ENCODE results near the gene CACNA1C. TPM values are rescaled to one million over a fixed set of nuclear protein-coding genes. Genes with fewer than 3 reads are reported as not detected.

Gene CACNA1C
- polyA plus RNA-seq, 4 donors = 0.67 to 2.5 (median 2.0) TPM

- DNase-seq = no peak
- FAIRE-seq = no peak
- Histone ChIP-seq H3K9me3 (ENCODE audit: control insufficient read depth in 2 of 2, insufficient read depth in 1 of 2, low read depth in 1 of 2, low read length in 1 of 2) (no peaks in the 10 kb centered on the region), H3K36me3 (ENCODE audit: control insufficient read depth in 3 of 3, insufficient read depth in 2 of 3, low read depth in 1 of 3, low read length in 3 of 3) (no peaks in the 10 kb centered on the region), H3K27ac (ENCODE audit: low read depth in 1 of 3, low read length in 2 of 3) (no peak overlapping the region), H3K27me3 (ENCODE audit: control insufficient read depth in 3 of 3, insufficient read depth in 3 of 3, low read length in 3 of 3) (peaks cover 0 to 4% (median 0%) of the 10 kb centered on the region in 3 donors), H3K4me3 (ENCODE audit: low read depth in 1 of 3, low read length in 3 of 3) (no peak overlapping the region), H3K4me1 (ENCODE audit: control insufficient read depth in 3 of 3, insufficient read depth in 2 of 3, low read depth in 1 of 3, low read length in 2 of 3) (no peaks in the 10 kb centered on the region)
- WGBS, 3 donors = 80 to 83% (median 80%) methylated on average over 9 of the region's 9 CpGs
These were observed 359.5 kb downstream of the CACNA1C start for GRCh38 chr12:2412305-2412643.

DNA sequence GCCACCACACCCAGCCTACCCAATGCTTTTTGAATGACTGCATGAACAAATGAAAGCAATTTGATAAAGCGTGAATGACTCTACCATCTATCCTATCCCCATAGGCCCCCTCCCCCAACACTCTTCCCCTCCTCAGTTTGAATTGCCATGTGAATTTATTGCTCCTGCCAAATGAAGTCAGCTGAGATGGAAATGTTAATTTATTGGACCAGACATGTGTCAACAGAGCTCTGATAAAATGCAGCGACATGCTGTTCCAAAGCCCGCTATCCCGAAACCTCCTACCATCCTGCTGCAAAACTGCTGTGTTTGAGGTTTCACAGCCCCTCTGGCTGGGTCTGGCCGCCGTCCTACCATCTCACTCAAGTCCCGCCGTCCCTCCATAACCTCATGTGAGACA, 360.5 kb downstream of the CACNA1C start:
- peaks cover 0 to 4% (median 0%) of the 10 kb centered on the region in 3 donors for H3K27me3 ChIP-seq (ENCODE audit: control insufficient read depth in 3 of 3, insufficient read depth in 3 of 3, low read length in 3 of 3)
- DNase-seq (no peak), FAIRE-seq (no peak)
- no peaks in the 10 kb centered on the region for H3K9me3 ChIP-seq (ENCODE audit: control insufficient read depth in 2 of 2, insufficient read depth in 1 of 2, low read depth in 1 of 2, low read length in 1 of 2)
- WGBS, 3 donors = 92 to 95% (median 93%) methylated on average over 8 of the region's 8 CpGs
- H3K36me3 ChIP-seq (ENCODE audit: control insufficient read depth in 3 of 3, insufficient read depth in 2 of 3, low read depth in 1 of 3, low read length in 3 of 3) = no peaks in the 10 kb centered on the region
- H3K4me1 ChIP-seq (ENCODE audit: control insufficient read depth in 3 of 3, insufficient read depth in 2 of 3, low read depth in 1 of 3, low read length in 2 of 3) = no peaks in the 10 kb centered on the region
- H3K4me3 ChIP-seq (ENCODE audit: low read depth in 1 of 3, low read length in 3 of 3) = no peak overlapping the region
- H3K27ac ChIP-seq (ENCODE audit: low read depth in 1 of 3, low read length in 2 of 3) = no peak overlapping the region

DNA sequence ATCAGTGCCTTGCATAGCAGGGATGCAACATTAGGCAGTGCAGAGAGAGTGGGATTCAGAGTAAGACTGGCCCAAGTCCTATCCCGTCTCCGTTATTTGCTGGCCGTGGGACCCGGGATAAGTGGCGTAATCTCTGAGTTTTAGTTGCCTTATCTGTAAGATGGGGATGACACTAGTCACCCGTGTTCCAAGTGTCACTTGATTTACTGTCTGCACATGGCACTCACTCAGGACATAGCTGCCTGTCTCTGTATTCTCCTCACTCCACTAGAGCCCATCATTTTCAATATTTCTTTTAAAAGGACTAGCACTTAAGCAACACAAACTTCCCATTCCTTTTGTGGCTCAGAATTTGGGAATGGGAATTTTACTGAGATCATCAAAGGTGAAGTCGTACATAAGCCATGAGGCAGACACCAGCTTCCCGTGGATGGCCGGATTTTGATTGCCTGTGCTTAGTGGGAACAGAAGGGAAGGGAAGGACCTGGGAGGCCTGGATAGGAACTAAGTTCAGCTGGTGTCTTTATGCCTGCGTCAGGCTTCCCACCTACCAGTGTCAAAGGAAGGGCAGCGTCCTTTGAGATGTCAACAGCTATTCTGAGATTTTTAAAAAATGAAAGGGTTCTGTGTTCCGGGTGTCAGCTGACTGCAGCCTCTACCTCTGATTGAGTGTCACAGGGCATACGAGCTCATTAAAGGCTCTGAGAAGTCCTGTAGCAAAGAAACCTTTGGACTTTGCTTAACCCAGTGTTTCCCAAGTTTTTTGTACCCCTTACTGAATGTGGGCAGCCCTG, 361.4 kb downstream of the CACNA1C start:
- no peak for FAIRE-seq
- H3K27me3 ChIP-seq (ENCODE audit: control insufficient read depth in 3 of 3, insufficient read depth in 3 of 3, low read length in 3 of 3) = peaks cover 0 to 4% (median 0%) of the 10 kb centered on the region in 3 donors
- WGBS, 3 donors = 64 to 75% (median 72%) methylated on average over 13 of the region's 13 CpGs
- no peaks in the 10 kb centered on the region for H3K36me3 ChIP-seq (ENCODE audit: control insufficient read depth in 3 of 3, insufficient read depth in 2 of 3, low read depth in 1 of 3, low read length in 3 of 3)
- H3K9me3 ChIP-seq (ENCODE audit: control insufficient read depth in 2 of 2, insufficient read depth in 1 of 2, low read depth in 1 of 2, low read length in 1 of 2) = no peaks in the 10 kb centered on the region
- H3K4me1 ChIP-seq (ENCODE audit: control insufficient read depth in 3 of 3, insufficient read depth in 2 of 3, low read depth in 1 of 3, low read length in 2 of 3) = no peaks in the 10 kb centered on the region
- no peak for DNase-seq
- no peak overlapping the region for H3K4me3 ChIP-seq (ENCODE audit: low read depth in 1 of 3, low read length in 3 of 3)
- no peak overlapping the region for H3K27ac ChIP-seq (ENCODE audit: low read depth in 1 of 3, low read length in 2 of 3)

- Histone ChIP-seq H3K27ac (ENCODE audit: low read depth in 1 of 3, low read length in 2 of 3) (no peak overlapping the region), H3K36me3 (ENCODE audit: control insufficient read depth in 3 of 3, insufficient read depth in 2 of 3, low read depth in 1 of 3, low read length in 3 of 3) (no peaks in the 10 kb centered on the region), H3K4me3 (ENCODE audit: low read depth in 1 of 3, low read length in 3 of 3) (no peak overlapping the region), H3K9me3 (ENCODE audit: control insufficient read depth in 2 of 2, insufficient read depth in 1 of 2, low read depth in 1 of 2, low read length in 1 of 2) (no peaks in the 10 kb centered on the region), H3K4me1 (ENCODE audit: control insufficient read depth in 3 of 3, insufficient read depth in 2 of 3, low read depth in 1 of 3, low read length in 2 of 3) (no peaks in the 10 kb centered on the region), H3K27me3 (ENCODE audit: control insufficient read depth in 3 of 3, insufficient read depth in 3 of 3, low read length in 3 of 3) (peaks cover 0 to 4% (median 0%) of the 10 kb centered on the region in 3 donors)
- WGBS, 3 donors = 90 to 91% (median 91%) methylated on average over 19 of the region's 19 CpGs
- DNase-seq = no peak
- FAIRE-seq = no peak
These were observed 362.2 kb downstream of the CACNA1C start for GRCh38 chr12:2414810-2415567.

- H3K27me3 ChIP-seq (ENCODE audit: control insufficient read depth in 3 of 3, insufficient read depth in 3 of 3, low read length in 3 of 3) = peaks cover 0 to 4% (median 0%) of the 10 kb centered on the region in 3 donors
- H3K4me1 ChIP-seq (ENCODE audit: control insufficient read depth in 3 of 3, insufficient read depth in 2 of 3, low read depth in 1 of 3, low read length in 2 of 3) = no peaks in the 10 kb centered on the region
- H3K36me3 ChIP-seq (ENCODE audit: control insufficient read depth in 3 of 3, insufficient read depth in 2 of 3, low read depth in 1 of 3, low read length in 3 of 3) = no peaks in the 10 kb centered on the region
- 83 to 91% (median 91%) methylated on average over 9 to 10 of the region's 10 CpGs for WGBS, 3 donors
- FAIRE-seq (no peak), DNase-seq (no peak)
- H3K9me3 ChIP-seq (ENCODE audit: control insufficient read depth in 2 of 2, insufficient read depth in 1 of 2, low read depth in 1 of 2, low read length in 1 of 2) = no peaks in the 10 kb centered on the region
- H3K4me3 ChIP-seq (ENCODE audit: low read depth in 1 of 3, low read length in 3 of 3) = no peak overlapping the region
- H3K27ac ChIP-seq (ENCODE audit: low read depth in 1 of 3, low read length in 2 of 3) = no peak overlapping the region
These were observed 362.8 kb downstream of the CACNA1C start for GRCh38 chr12:2415568-2415944.

GRCh38 chr12:2416158-2416557, 363.4 kb downstream of the CACNA1C start:
- no peak overlapping the region for H3K27ac ChIP-seq (ENCODE audit: low read depth in 1 of 3, low read length in 2 of 3)
- H3K4me3 ChIP-seq (ENCODE audit: low read depth in 1 of 3, low read length in 3 of 3) = no peak overlapping the region
- H3K9me3 ChIP-seq (ENCODE audit: control insufficient read depth in 2 of 2, insufficient read depth in 1 of 2, low read depth in 1 of 2, low read length in 1 of 2) = no peaks in the 10 kb centered on the region
- DNase-seq (no peak), FAIRE-seq (no peak)
- peaks cover 0 to 4% (median 0%) of the 10 kb centered on the region in 3 donors for H3K27me3 ChIP-seq (ENCODE audit: control insufficient read depth in 3 of 3, insufficient read depth in 3 of 3, low read length in 3 of 3)
- H3K36me3 ChIP-seq (ENCODE audit: control insufficient read depth in 3 of 3, insufficient read depth in 2 of 3, low read depth in 1 of 3, low read length in 3 of 3) = no peaks in the 10 kb centered on the region
- no peaks in the 10 kb centered on the region for H3K4me1 ChIP-seq (ENCODE audit: control insufficient read depth in 3 of 3, insufficient read depth in 2 of 3, low read depth in 1 of 3, low read length in 2 of 3)
- 82 to 91% (median 90%) methylated on average over 8 of the region's 8 CpGs for WGBS, 3 donors

DNA sequence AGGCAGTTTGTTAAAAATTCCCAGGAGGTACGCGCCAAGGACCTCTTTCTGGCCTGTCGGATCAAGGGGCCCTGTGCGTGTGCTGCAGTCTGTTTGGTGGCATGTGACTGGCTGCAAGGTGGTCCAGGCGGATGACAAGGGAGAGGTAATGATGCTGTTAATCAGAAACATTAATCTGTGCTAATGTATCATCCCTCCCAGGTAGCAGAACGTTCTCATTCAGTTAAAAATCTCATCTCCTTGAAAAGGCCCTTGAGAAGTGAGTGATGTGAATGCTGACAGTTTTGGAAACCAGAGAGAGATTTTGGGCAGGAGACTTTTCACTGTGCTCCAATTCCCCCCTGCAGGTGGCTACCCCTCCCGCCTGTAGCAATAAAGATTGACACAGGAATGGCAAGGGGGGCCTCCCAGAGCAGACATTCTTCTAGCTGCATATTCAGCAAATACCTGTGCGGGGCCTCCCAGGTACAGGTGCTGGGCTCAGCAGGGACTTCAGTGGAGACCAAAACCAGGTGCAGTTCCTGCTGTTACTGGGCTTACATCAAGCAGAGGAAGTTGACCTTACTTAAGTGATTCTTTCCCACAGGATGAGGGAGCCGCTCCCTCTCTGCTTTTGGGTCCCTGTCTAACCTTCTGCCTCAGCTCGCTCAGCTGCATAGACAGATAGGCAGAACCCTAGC, 364.8 kb downstream of the CACNA1C start:
- Histone ChIP-seq H3K27me3 (ENCODE audit: control insufficient read depth in 3 of 3, insufficient read depth in 3 of 3, low read length in 3 of 3) (peaks cover 0 to 4% (median 0%) of the 10 kb centered on the region in 3 donors), H3K27ac (ENCODE audit: low read depth in 1 of 3, low read length in 2 of 3) (no peak overlapping the region), H3K9me3 (ENCODE audit: control insufficient read depth in 2 of 2, insufficient read depth in 1 of 2, low read depth in 1 of 2, low read length in 1 of 2) (no peaks in the 10 kb centered on the region), H3K4me1 (ENCODE audit: control insufficient read depth in 3 of 3, insufficient read depth in 2 of 3, low read depth in 1 of 3, low read length in 2 of 3) (no peaks in the 10 kb centered on the region), H3K4me3 (ENCODE audit: low read depth in 1 of 3, low read length in 3 of 3) (no peak overlapping the region), H3K36me3 (ENCODE audit: control insufficient read depth in 3 of 3, insufficient read depth in 2 of 3, low read depth in 1 of 3, low read length in 3 of 3) (no peaks in the 10 kb centered on the region)
- 87 to 90% (median 90%) methylated on average over 10 of the region's 10 CpGs for WGBS, 3 donors
- DNase-seq (no peak), FAIRE-seq (no peak)

DNA sequence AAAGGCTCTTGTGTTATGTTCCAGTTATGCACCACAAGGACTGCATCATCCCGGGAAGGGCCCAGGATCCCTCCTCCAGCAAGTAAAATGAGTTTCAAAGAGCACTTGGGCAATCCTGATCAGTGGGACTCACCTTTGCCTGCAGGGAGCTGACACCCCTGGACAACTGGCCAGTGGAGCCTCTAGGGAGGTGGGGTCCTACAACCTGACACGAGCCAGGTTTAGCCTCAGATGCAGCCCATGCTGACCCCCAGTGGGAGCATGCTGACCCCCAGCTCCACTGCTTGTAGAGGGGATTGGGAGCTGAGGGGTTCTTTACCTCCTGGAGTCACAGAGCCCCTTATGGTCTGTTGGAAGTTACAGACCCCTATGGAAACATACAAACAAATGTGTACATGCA, 365.8 kb downstream of the CACNA1C start:
- FAIRE-seq (no peak), DNase-seq (no peak)
- no peaks in the 10 kb centered on the region for H3K4me1 ChIP-seq (ENCODE audit: control insufficient read depth in 3 of 3, insufficient read depth in 2 of 3, low read depth in 1 of 3, low read length in 2 of 3)
- peaks cover 0 to 4% (median 0%) of the 10 kb centered on the region in 3 donors for H3K27me3 ChIP-seq (ENCODE audit: control insufficient read depth in 3 of 3, insufficient read depth in 3 of 3, low read length in 3 of 3)
- H3K27ac ChIP-seq (ENCODE audit: low read depth in 1 of 3, low read length in 2 of 3) = no peak overlapping the region
- H3K36me3 ChIP-seq (ENCODE audit: control insufficient read depth in 3 of 3, insufficient read depth in 2 of 3, low read depth in 1 of 3, low read length in 3 of 3) = no peaks in the 10 kb centered on the region
- 85 to 93% (median 86%) methylated on average over 2 of the region's 2 CpGs for WGBS, 3 donors
- H3K9me3 ChIP-seq (ENCODE audit: control insufficient read depth in 2 of 2, insufficient read depth in 1 of 2, low read depth in 1 of 2, low read length in 1 of 2) = no peaks in the 10 kb centered on the region
- no peak overlapping the region for H3K4me3 ChIP-seq (ENCODE audit: low read depth in 1 of 3, low read length in 3 of 3)
